ENCODE results near the gene AMT.

Gene AMT

GRCh38 chr3:49387721-49388120, 34.6 kb downstream of the AMT start:
- no peak for DNase-seq

- DNase-seq: no peak
Measured at GRCh38 chr3:49386056-49386756, 36.1 kb downstream of the AMT start.

GRCh38 chr3:49385617-49386016, 36.7 kb downstream of the AMT start:
- DNase-seq: no peak

- no peak for DNase-seq
Measured at GRCh38 chr3:49383387-49383786, 38.9 kb downstream of the AMT start.

- no peak for DNase-seq
Measured at GRCh38 chr3:49378249-49378895, 43.9 kb downstream of the AMT start.

GRCh38 chr3:49377483-49377882, 44.8 kb downstream of the AMT start:
- DNase-seq: peak; percentile 49

GRCh38 chr3:49371946-49372345, 50.3 kb downstream of the AMT start:
- no peak for DNase-seq

- DNase-seq: no peak
Measured at GRCh38 chr3:49370585-49371290, 51.5 kb downstream of the AMT start.
